ENCODE measurements around the gene BORCS5.
"Not testable (repeated sequence)": the region's sequence is repeated elsewhere in the genome, so short reads cannot be mapped to it uniquely, and the experiment has no call there.

The BORCS5 gene

DNA sequence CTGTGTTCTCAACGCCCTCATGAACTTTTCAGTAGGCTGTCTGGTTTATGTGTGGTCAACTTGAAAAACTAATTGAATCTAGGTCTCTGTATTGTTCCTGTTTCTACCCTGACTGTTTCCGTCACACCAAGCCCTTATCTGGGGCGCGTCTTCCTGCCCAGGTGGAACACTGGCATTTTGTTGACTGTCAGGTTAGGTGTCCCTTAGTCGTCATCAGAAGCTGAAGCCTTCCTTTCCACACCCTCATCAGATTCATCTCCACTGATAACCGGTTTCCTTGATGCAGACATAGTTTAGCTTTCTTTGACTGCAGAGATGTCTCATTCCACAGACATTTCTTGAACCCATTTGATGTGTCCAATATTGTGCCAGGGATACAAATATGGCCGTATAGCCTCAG, 109.3 kb downstream of the BORCS5 start:
- no peak for FAIRE-seq

DNA sequence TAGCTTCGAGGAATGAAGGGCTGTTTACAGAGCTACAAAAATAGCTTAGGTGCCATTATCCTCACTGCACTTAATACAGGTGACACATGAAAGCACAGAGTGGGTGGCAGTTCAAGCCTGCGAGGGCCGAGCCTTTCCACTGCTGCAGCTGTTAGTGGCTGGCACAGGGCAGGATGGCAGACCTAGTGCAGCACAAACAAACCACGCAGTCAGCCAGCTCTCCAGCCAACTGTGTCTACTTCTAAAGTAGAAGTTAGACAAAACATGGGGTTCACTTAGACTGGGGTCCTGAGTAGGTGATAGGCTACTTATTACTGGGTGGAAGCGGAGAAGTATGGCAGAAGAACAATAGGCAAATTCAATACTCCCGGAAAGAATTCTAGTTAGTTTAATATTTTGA, 110.4 kb downstream of the BORCS5 start:
- FAIRE-seq, result no peak

DNA sequence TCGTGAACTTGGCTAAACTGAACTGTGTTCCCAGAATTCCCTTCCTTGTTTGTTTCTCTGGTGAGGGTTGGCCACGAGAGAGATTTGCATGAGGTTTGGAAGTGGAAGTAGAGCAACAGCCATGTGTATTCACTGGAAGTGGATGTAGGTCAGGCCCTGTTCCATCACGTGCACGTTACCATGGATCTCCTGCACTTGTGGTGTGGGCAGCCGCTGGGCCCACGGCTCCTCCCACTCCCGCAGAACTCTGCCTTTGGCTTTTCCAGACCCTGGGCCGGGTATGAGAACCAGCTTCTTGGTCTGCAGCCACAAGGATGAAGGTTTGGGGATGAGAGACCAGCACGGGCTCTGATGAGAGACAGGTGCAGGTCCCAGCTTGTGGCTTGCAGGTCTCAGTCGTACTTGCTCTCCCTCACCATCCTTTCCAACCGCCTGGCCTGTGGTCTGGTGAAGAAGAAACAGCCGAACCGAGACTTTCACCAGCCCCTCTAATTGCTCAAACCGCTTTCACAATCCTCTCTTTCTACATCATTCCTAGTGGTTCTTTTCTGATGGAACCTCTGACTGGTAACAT, 110.9 kb downstream of the BORCS5 start:
- no peak for FAIRE-seq

DNA sequence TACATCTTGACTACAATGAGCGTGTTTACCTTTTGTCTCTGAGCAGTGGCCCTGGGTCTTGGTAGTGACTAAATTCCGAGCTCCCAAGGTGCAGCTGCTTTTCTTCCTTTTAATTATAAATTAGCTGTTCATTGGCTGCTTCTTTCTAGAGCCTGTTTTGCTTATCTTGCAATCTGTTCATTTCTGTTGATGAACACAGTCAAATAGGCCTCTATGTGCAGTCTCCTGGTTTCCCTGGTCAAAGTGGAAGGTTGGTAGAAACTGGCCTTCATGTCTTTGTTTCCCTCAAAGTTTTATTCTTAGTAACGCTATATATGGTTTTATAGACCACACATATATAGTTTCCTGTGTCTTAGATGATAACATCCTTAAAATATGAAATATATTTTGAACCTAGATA, 111.7 kb downstream of the BORCS5 start:
- FAIRE-seq, result no peak

DNA sequence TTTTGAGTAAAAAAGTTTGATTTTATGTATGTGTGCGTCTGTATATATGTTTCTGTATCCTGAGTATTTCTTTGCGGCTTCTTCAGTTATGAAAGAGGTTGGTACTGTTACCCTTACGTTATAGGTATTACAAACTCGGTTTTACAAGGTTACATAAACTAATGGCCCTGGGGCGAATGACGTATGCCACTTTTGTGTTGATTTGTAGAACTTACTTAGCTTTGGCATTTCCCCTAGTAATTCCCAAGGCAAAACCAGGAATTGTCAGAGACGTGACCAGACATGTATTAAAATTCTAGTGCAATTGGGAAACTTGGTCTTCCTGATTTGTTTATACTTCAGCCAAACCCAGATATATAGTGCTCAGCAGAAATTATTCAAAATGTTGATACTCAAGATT, 112.5 kb downstream of the BORCS5 start:
- FAIRE-seq, result no peak

DNA sequence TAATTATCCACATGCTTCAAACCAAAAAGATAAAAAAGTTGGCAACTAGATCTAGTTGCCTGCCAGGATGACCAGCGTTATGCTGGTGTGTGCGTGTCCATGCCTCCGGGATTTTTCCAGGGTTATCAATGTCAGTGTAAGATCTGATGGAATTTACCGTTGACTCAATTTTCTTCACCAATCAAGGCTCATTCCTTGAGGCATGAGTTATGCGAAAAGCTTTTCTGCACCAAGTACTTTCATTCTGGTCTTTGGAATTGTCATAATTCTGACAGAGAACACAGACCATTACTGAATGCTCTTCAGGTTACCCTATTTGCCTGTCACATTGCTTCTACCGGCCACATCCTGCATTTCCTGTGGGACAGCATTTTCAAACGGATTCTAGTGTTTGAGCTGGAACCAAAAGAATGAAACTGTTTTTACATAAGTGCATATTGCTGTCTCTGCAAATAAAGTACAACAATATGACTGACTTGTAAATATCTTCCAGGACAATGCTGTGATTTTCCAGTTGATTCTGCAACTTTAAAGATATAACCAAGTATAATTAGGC, 114.0 kb downstream of the BORCS5 start:
- FAIRE-seq, result no peak

DNA sequence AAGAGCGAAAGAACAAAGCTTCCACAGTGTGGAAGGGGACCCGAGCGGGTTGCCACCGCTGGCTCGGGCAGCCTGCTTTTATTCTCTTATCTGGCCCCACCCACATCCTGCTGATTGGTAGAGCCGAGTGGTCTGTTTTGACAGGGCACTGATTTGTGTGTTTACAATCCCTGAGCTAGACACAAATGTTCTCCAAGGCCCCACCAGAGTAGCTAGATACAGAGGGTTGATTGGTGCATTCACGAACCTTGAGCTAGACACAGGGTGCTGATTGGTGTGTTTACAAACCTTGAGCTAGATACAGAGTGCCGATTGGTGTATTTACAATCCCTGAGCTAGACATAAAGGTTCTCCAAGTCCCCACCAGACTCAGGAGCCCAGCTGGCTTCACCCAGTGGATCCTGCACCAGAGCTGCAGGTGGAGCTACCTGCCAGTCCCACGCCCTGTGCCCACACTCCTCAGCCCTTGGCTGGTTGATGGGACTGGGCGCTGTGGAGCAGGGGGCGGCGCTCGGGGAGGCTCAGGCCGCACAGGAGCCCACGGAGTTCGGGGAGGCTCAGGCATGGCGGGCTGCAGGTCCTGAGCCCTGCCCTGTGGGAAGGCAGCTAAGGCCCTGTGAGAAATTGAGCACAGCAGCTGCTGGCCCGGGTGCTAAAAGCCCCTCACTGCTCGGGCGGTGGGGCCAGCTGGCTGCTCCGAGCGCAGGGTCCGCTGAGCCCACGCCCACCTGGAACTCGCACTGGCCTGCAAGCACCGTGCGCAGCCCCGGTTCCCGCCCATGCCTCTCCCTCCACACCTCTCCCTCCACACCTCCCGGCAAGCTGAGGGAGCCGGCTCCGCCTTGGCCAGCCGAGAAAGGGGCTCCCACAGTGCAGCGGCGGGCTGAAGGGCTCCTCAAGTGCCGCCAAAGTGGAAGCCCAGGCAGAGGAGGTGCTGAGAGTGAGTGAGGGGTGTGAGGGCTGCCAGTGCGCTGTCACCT, 115.4 kb downstream of the BORCS5 start:
- not testable (repeated sequence) for FAIRE-seq

DNA sequence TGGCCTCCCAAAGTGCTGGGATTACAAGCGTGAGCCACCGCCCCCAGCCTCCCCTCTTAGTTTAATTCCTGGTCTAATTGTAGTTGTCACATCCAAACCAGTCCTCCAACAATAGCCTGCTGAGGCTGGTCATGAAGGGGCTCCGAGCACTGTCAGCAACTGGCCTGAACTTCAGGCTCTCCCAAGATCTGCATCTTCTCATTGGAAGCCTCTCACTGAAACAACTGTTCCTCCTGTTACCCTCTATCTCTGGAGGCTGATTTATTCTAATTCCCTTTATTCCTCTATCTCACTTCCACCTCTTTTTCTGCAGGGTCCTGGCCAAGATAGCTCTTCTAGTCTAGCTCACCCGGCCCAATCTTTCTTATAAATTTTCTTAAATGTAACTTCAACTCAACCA, 116.3 kb downstream of the BORCS5 start:
- FAIRE-seq, result no peak

DNA sequence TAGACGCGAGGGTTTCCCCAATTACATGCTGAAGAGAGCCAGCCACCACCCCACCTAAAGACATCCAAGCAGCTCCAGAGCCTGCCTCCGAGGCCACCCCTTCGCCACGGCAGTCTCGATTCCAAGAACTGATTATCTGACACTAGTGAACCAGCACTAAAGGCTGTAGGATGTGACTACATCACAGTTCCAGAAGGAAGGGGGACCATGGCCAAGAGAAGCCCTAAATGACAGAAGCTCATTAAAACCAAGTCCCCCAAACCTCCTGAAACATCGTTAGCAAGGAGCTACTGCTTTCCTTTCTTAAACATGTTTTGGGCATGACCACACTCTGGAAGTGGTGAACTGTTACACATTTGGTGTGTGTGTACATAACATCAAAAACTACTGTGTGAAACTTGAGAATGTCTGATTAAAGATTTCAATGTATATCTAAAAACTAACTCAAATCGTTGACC, 117.6 kb downstream of the BORCS5 start:
- no peak for FAIRE-seq

DNA sequence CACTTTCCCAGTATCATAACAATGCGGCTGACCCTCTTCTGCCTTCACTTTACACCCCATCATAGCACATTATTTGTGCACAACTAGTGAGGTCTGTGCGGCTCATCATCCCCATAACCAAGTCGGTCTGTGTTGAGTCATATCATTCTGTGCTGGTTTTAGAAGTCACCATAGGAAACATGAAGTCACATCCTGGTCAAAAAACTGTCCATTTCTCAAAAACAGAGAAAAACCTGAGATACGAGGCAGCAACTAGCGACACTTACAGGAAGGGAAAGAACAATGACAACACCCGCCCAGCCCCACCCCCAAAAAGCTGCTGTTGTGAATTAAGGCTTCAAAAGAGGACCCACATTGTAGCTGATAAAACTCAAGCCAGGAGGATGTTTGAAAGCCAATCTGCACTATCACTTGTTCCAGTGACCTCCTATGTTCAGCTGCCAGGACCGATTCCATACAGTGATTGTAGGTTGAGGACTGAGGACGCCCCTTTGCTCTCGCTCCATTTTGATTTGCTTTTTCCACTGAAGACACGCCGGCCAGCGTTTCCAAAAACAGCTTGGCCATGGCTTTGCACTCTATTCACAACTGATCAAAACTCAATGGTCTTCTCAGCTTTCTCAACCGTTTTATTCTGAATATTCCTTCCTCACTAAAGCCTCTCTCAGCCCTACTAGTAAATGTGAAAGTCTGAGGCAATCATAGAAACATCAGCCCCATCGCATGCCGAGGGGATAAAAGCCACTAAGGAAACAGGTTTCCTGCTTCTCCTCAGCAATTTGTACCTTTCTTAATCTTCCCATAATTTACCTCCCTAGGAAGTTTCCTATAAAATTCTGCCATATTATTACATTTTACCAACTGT, 118.3 kb downstream of the BORCS5 start:
- FAIRE-seq, result no peak

DNA sequence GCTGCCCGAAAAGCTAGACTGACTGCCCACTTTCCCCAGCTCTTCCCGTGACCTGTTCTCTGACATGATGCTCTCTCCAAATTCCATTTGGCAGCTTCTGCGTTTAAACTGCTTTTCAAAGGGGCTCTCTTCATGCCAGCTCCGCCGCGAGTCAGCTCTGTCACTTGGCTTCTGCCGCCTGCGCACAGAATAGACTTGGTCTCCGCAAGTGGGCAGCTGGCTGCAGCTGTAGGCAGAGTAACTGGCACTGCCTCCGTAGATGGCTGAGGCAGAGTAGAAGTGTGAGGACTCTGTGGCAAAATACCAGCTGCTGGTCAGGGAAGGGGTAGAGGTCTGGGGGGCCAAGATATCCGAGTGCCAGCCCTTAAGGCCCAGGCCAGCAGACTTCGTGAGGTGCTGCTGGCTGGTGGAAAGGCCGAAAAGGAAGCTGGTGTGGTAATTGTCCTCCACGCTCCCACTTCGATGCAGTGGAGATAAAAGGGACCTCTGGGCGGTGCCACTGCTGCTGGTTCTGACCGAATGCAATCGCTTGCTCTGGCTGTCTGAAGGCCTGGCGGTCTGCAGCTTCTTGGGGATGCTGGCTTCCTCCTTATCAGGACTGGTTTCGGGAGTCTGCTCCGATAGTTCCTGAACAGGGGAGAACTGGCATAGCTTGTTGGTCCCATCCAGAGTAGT, 120.1 kb downstream of the BORCS5 start:
- no peak for FAIRE-seq

DNA sequence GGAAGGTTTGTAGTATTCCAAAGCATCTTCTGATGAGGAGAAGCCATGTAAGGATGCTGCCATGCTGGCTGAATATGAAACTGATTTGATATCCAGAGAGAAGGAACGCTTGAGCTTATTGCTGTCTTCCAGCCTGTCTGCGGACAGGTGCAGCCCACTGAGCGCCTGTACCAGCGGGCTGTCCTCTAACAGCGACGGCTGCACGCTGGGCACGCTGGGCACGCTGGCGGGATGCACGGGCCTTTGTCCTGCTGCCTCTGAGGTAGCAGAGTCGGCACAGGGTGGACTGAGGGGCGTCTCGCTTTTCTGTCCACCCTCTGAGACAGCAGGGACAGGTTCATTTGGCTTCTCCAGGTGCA, 120.6 kb downstream of the BORCS5 start:
- no peak for FAIRE-seq

DNA sequence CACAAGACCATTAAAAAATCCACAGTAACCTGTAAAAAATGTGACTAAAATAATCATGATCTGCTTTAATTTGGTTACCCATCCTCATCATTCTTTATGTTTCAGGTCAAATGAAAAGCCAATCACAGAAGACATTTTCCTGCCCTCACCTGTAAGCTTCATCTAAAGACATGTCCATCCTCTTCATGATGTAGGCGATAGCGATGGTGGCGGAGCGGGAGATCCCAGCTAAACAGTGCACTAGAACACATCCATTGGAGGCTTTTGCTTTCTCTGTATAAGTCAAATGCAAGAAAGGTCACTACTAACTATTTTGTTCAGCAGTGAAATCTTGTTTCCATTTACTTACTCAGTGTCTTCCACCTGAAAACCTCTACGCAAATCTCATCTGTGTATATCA, 123.2 kb downstream of the BORCS5 start:
- FAIRE-seq, result no peak

DNA sequence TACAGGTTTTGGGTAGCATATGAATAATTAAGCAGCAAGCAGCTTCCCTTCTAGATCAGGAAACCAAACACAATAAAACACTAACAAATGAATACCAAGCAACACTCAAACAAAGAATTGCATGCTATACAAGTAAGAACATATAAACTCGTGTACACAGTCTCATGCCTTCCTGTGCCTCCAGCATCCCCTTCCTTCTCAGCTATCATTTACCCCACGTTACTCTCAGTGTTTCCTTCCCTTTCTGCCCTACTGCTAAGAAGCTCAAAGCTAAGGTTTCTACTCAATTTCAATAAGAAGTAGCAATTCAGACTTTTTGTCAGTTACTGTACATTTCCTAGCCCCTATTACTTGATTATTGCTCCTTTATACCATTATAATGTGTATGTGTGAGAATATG, 124.8 kb downstream of the BORCS5 start:
- FAIRE-seq, result no peak

DNA sequence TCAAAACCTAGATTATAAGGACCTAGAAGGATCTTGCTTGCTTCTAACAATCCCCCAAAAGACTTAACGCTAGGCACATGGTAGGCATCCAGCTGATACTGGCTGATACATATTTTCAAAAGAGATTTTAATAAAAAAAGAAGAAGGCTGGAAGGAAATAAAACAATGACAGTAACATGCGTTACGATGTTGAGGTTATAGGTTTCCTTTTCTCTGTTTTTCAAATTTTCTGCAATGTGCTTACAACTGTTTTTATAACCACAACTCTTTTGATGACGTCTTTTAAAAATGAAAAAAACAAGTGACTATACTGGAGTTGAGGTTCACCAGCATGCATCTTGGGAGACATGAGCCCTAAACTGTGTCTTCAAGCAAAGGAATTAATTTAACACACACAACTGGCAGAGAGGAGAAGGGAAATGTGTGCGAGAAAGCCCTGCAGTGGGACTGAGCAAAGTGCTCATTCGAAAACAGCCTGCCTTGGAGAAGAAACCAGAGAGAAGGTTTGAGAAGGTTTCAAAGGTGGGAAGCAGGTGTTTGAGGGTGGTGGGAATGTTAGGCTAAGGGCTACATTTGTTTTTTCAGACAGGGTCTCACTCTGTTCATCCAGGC, 125.4 kb downstream of the BORCS5 start:
- FAIRE-seq, result no peak

DNA sequence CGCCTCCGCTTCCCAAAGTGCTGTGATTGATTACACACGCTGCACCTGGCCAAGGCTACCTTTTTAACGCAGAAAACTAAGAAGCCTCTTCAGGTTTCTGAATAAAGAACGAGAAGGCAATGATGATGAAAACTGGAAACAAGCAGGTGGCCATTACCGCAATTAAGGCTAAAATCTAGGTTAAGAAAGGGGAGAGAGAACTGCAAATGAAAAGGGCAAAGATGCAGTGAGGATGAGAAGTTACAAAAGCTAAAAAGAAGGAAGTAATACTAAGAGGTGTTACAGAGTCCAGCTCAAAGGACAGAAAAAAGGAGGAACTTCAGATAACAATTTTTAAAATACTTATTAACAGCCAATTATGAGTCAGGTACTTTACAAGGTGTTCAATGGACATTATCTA, 126.1 kb downstream of the BORCS5 start:
- no peak for FAIRE-seq

DNA sequence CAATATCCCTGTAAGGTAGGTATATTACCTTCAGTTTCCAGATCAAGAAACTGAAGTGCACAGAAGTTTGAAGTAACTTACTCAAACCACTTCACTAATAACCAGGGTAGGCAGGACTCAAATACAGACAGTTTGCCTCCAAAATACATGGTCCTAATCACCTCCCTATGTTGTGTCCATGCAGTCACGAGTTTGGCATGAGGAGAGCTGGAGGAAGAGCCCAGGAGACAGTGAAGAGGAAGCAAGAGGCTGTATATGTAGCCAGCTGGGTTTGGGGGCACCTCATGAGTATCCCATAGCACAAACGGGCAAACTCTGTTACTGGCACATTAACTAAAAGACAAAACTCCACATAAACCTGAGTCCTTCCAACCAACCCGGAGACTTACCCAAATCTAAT, 126.6 kb downstream of the BORCS5 start:
- FAIRE-seq, result no peak

DNA sequence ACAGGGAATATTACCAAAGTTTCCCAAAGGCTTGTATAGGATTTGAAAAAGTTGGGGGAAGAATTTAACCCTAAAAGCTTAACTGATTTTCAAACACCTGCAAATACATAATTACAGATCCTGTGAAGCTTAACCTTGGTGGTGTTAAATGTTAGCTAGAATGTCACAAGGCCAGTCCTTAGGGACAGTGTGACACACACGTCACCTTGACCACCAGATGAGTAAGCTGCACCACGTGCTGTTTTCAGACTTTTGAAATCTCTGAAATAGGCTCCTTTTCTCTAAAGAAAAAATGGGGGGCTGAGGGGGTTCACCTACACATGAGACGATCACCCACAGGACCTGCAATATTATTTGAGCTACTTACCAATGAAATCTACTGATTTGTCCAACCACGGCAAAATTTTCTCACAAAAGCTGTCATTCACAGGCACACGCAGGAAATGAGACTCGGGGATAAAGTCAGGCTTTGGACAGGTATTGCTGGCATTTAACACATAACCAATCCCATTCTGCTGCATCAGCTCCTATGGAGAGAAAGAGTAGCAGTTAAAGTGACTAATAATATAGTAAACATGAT, 129.9 kb downstream of the BORCS5 start:
- no peak for FAIRE-seq

DNA sequence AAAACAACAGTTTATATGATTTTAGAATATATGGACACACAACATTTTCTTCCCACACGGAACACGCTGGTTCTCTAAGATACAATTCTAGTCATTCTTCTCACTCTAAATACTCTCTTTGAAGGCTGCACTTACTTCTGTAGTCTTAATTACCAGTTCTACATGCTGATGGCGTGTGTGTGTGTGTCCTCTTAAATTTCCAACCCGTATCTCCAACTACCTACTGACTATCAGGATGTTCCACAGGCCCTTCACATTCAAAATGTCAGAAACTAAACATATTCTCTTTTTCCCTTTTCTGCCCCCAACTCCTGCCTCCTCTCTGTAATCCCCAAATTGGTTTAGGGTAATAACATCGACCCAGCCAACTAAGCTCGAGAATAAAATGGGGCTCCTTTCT, 130.6 kb downstream of the BORCS5 start:
- no peak for FAIRE-seq

DNA sequence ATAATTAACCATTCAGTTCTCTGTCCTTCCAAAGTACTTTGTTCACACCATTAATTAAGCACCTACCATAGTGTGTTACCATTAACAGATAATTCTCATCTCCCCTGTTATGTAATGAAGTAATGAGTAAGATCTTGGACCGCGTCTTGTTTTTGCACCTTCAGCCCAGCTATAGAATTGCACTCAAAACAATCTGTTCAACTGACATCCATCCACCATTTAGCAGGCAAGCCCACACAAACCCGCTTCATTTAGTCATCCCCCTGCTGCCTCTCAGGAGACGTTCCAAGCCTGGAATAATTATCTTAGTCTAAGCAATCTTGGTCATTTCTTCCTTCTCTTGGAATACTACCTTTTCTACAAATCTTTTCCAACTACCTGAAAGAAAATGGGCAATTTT, 131.4 kb downstream of the BORCS5 start:
- FAIRE-seq, result no peak

DNA sequence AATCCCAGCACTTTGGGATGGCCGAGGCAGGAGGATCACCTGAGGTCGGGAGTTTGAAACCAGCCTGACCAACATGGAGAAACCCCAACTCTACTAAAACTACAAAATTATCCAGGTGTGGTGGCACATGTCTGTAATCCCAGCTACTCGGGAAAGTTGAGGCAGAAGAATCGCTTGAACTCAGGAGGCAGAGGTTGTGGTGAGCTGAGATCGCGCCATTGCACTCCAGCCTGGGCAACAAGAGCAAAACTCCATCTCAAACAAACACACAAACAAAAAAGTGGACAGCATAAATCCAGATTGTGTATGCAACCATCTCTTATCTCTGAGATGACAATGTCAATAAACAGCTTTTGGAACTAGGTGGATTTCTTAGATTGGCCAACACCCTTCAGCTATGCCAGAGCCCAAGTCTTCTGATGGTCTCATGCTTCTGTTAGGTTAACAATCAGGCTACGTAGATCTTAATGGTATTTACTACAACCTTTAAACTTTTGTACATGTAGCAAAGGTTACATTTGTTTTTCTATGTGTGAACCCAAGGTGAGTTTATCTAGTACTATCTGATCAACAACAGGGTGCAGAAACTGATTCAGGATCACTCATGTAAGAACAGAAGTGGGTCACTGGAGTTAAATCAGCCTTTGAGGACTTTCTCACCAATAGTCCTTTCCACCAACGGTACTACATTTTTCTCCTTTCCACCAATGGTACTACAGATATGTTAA, 132.1 kb downstream of the BORCS5 start:
- no peak for FAIRE-seq

All from endometrium (tissue), 2 donors.